Measurements from ENCODE around the gene ACTA1.
"Not testable (repeated sequence)": the region's sequence is repeated elsewhere in the genome, so short reads cannot be mapped to it uniquely, and the experiment has no call there.

ACTA1 gene
- total RNA-seq = 0 to 0.38 (median 0.13) reads per million in 9 experiments

DNA sequence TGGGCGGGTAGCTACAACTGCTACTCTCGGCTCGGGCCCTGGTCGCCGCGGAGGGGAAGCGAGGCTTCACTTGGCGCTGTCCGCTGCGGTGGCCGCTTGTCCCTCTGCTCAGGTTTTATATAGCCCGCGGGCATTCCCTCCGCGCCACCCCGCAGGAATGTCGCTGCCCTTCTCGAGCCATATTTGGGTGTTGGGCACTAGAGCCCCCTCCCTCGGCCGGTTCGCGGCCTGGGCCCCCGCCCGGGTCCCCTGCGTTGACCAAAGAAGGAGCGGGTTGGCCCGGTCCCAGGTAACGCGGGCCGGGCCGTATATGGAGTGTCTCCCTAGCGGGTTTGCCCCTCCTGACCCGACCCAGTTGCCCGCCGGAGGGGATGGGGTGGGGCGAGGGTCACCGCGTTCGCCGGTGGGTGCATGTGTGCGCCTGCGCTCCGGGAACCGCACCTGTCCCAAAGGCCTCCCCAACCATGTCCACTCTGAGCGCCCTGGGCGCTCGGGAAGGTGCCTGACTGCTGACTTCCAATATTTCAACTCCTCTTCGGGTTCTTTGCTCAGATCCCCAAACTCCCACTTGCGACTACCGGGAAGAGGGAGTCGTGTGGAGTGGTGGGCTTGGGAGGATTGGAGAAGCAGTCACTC, at the start of gene ACTA1:
ACTA1 (minus strand) TSS at position 90 of the 636 bp plus-strand sequence. CDS start 979 bp downstream, outside the sequence.
- H3K27ac Mint-ChIP-seq = no peak within 1 kb of the TSS
- DNase-seq = no peak
- peak within 1 kb of the TSS in 1 of 2 donors; percentile 81 for H3K4me3 Mint-ChIP-seq
- no peaks in the 10 kb centered on the region for H3K9me3 Mint-ChIP-seq
- peaks cover 11% of the 10 kb centered on the region for H3K36me3 Mint-ChIP-seq (ENCODE audit: insufficient read depth)
- peaks cover 9 to 15% of the 10 kb centered on the region in 2 donors for H3K4me1 Mint-ChIP-seq (ENCODE audit: low read depth in 2 of 2)
- ATAC-seq (replicated peaks) = no peak
- peaks cover 46 to 58% of the 10 kb centered on the region in 2 donors for H3K27me3 Mint-ChIP-seq

DNA sequence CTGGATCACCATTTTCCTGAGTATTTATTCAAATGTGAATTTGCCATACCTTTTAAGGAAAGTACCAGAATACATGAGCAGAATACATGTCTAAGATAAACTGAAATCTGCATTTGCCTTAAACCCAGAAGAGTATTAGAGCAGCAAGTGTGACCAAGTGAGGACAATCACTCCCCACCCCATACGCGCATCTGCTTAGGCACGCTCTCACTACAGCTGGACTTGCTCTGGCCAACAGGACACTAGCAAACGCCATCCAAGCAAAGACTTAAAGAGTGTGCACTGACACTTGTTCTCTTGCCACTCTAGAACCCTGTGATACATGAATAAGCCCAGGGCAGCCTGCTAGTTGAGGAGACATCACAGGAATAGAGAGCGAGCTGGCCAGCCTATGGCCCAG, 48.6 kb upstream of the ACTA1 start:
- Mint-ChIP-seq H3K27ac (no peak overlapping the region), H3K9me3 (no peaks in the 10 kb centered on the region), H3K27me3 (no peaks in the 10 kb centered on the region), H3K4me3 (no peak overlapping the region), H3K4me1 (ENCODE audit: low read depth in 2 of 2) (peaks cover 4 to 9% of the 10 kb centered on the region in 2 donors), H3K36me3 (ENCODE audit: insufficient read depth) (peaks cover 70% of the 10 kb centered on the region)
- DNase-seq (no peak), ATAC-seq (replicated peaks) (no peak)

DNA sequence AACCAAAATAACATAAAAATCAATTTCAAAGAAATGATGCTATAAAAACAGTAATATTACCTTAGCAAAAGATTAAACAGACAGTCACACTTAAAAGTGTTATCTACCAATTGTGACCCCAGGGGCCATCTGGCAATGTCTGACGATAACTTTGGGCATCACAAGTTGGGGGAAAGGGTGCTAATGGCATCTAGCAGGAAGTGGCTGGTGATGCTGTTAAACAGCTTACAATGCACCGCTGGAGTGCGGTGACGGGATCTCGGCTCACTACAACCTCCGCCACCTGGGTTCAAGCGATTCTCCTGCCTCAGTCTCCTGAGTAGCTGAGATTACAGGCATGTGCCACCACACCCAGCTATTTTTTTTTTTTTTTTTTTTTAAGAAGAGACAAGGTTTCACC, 46.6 kb upstream of the ACTA1 start:
- H3K4me1 Mint-ChIP-seq (ENCODE audit: low read depth in 2 of 2) = peaks cover 4 to 9% of the 10 kb centered on the region in 2 donors
- H3K27me3 Mint-ChIP-seq = no peaks in the 10 kb centered on the region
- peak in 1 of 3 experiments; percentile 2 for DNase-seq
- no peak overlapping the region for H3K4me3 Mint-ChIP-seq
- ATAC-seq (replicated peaks) = peak; percentile 49
- H3K36me3 Mint-ChIP-seq (ENCODE audit: insufficient read depth) = peaks cover 72% of the 10 kb centered on the region
- H3K27ac Mint-ChIP-seq = peak overlapping the region; percentile 24 to 45
- no peaks in the 10 kb centered on the region for H3K9me3 Mint-ChIP-seq

DNA sequence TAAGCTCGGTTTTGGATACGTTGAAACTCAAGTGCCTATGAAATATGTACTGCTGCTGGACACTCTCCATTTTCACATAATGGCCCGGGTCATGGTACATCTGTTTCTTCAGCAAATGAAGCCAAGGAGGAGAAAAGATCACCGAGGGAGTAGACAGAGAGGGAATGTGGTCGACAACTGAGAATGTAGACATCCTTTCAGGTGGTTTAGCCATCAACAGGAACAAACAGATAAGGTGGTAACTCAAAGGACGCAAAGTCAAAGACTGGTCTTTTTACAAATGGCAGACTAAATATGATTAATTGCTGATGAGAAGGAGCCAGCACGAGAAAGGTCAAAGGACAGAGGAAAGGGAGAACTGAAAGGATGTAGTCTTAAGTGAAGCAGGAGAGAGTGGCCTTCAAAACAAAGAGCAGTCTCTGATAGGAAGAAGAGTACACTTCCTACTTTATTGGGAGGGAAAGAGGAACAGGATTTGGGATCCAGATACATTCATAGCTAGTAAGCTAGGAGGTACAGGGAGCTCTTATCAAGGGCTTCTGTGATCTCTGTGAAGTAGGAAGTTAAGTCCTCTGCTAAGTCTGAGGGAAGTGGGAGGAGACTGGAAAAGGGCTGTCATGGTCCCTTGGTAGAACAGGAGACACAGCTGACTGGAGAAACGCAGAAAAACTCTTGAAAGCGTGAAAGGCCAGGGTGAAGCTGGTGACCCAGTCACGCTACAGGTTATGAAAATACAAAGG, 45.9 kb upstream of the ACTA1 start:
- Mint-ChIP-seq H3K4me3 (no peak overlapping the region), H3K27ac (peak overlapping the region; percentile 10 to 24), H3K4me1 (ENCODE audit: low read depth in 2 of 2) (peaks cover 4 to 9% of the 10 kb centered on the region in 2 donors), H3K9me3 (no peaks in the 10 kb centered on the region), H3K36me3 (ENCODE audit: insufficient read depth) (peaks cover 72% of the 10 kb centered on the region), H3K27me3 (no peaks in the 10 kb centered on the region)
- ATAC-seq (replicated peaks) (peak; percentile 27), DNase-seq (no peak)

DNA sequence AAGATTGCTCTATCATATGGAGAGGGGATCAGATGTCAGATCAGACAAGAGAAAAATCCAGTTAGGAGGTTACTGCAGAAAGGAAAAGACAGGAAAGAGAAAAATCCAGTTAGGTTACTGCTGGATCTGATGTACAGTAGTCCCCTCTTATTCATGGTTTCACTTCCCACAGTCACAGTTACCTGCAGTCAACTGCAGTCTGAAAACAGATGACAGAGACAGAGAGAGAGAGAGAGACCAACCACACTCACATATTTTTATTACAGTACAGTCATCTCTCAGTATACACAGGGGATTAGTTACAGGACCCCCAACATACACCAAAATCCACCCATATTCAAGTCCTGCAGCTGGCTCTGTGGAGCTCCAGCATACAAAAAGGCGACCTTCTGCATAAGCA, 45.0 kb upstream of the ACTA1 start:
- no peaks in the 10 kb centered on the region for H3K27me3 Mint-ChIP-seq

DNA sequence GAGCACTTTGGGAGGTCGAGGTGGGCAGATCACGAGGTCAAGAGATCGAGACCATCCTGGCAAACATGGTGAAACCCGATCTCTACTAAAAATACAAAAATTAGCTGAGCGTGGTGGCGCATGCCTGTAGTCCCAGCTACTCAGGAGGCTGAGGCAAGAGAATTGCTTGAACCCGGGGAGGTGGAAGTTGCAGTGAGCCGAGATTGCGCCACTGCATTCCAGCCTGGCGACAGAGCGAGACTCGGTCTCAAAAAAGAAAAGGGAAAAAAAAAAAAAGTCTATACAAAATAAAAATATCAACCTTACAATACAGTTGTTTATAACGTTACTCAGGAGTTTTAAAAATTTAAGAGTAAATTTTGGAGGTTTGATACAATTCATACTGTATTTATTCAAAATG, 42.0 kb upstream of the ACTA1 start:
- ATAC-seq (replicated peaks); H3K4me1 Mint-ChIP-seq (ENCODE audit: low read depth in 2 of 2); DNase-seq; H3K9me3 Mint-ChIP-seq; H3K27me3 Mint-ChIP-seq; H3K4me3 Mint-ChIP-seq; H3K27ac Mint-ChIP-seq: not testable (repeated sequence)
- H3K36me3 Mint-ChIP-seq (ENCODE audit: insufficient read depth) = peaks cover 54% of the 10 kb centered on the region

More for the DNA sequence above, 45.0 kb upstream of the ACTA1 start:
- H3K27ac Mint-ChIP-seq = no peak overlapping the region
- DNase-seq (no peak), ATAC-seq (replicated peaks) (no peak)
- no peaks in the 10 kb centered on the region for H3K9me3 Mint-ChIP-seq
- H3K36me3 Mint-ChIP-seq (ENCODE audit: insufficient read depth) = peaks cover 73% of the 10 kb centered on the region
- no peak overlapping the region for H3K4me3 Mint-ChIP-seq
- H3K4me1 Mint-ChIP-seq (ENCODE audit: low read depth in 2 of 2) = peaks cover 4 to 9% of the 10 kb centered on the region in 2 donors

DNA sequence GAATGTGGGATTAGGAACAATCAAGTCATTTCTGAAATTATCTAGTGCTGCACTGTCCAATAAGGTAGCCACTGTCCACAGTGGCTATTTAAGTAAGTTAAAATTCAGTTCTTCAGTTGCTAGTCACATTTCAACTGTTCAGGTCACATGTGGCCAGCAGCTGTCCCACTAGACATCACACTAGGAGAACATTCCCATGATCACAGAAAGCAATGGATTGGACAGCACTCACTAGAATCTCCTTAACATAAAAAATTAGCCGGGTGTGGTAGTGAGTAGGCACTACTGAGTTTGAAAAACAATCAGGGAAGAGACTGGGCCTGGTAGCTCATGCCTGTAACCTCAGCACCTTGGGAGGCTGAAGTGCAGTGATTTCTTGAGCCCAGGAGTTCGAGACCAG, 40.6 kb upstream of the ACTA1 start:
- DNase-seq = no peak
- no peak overlapping the region for H3K4me3 Mint-ChIP-seq
- H3K36me3 Mint-ChIP-seq (ENCODE audit: insufficient read depth) = peaks cover 60% of the 10 kb centered on the region
- peaks cover 0 to 4% of the 10 kb centered on the region in 2 donors for H3K4me1 Mint-ChIP-seq (ENCODE audit: low read depth in 2 of 2)
- no peak overlapping the region for H3K27ac Mint-ChIP-seq
- no peaks in the 10 kb centered on the region for H3K27me3 Mint-ChIP-seq
- no peaks in the 10 kb centered on the region for H3K9me3 Mint-ChIP-seq
- no peak for ATAC-seq (replicated peaks)

DNA sequence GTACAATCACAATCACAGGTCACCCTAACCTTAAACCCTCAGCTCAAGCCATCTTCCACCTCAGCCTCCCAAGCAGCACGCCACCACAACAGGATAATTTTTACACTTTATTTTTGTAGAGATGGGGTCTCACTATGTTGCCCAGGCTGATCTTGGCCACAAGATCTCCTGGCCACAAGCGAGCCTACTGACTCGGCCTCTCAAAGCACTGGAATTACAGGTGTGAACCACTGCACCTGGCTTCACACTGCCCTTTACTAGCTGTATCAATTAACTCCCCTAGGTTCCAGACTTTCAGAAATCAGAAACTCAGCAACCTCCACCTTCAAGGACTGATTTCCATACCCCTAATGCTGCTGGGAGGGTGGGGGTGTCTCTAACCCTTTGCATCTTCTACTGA, 37.3 kb upstream of the ACTA1 start:
- H3K27ac Mint-ChIP-seq = peak overlapping the region in 1 of 2 donors; percentile 46
- ATAC-seq (replicated peaks) = no peak
- DNase-seq = no peak
- H3K9me3 Mint-ChIP-seq = no peaks in the 10 kb centered on the region
- peaks cover 68% of the 10 kb centered on the region for H3K36me3 Mint-ChIP-seq (ENCODE audit: insufficient read depth)
- peaks cover 0 to 8% of the 10 kb centered on the region in 2 donors for H3K4me1 Mint-ChIP-seq (ENCODE audit: low read depth in 2 of 2)
- no peak overlapping the region for H3K4me3 Mint-ChIP-seq
- H3K27me3 Mint-ChIP-seq = no peaks in the 10 kb centered on the region

DNA sequence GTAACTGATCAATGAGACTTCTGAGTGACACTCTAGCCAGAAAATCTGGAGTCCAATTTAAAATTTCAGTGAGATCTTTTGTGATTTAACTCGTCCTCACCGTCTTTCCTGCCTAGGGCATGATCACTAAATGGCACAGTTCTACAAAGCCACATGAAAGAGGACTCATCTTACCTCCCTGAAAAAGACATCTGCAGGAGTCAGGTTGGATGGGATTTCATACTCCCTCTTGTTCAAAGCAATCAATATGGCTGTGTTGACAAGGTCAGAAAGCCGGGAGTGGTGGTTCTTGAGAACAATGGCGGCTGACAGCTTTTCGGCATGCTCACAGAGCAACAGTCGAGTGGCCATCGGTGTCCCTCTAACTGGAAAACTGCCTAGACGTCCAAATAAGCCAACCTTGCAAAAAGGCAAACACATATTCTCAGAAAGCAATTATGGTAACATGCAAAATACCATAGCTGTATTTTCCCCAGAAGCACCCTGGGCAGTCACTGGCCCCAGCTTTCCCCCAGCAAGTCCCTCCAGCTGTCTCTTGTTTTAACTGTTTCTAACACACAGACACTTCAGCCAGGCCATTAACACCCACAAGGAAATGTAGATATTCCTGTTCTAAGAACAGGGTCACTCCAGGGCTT, 36.6 kb upstream of the ACTA1 start:
- Mint-ChIP-seq H3K27ac (peak overlapping the region in 1 of 2 donors; percentile 77), H3K4me3 (no peak overlapping the region), H3K27me3 (no peaks in the 10 kb centered on the region), H3K4me1 (ENCODE audit: low read depth in 2 of 2) (peaks cover 0 to 8% of the 10 kb centered on the region in 2 donors), H3K36me3 (ENCODE audit: insufficient read depth) (peaks cover 68% of the 10 kb centered on the region), H3K9me3 (no peaks in the 10 kb centered on the region)
- DNase-seq (no peak), ATAC-seq (replicated peaks) (no peak)

DNA sequence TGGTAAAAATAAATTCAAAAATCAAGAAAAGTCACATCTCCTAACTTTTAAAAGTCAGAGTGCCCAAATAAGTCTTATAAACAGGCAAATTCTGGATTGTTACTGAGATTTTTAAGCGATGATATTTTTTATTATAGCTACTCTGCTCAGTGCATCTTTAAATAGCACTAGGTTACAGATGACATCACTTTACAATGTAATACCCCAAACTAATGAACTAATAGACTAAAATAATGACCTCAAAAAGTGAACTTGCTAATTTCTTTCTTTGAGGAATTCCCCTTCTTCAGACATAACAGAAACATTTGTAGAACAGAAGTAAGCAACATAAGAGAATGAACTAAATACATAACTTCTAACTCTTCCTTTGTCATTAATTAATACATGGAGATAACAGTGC, 33.0 kb upstream of the ACTA1 start:
- DNase-seq = no peak
- no peak overlapping the region for H3K4me3 Mint-ChIP-seq
- no peaks in the 10 kb centered on the region for H3K9me3 Mint-ChIP-seq
- no peak overlapping the region for H3K27ac Mint-ChIP-seq
- no peak for ATAC-seq (replicated peaks)
- H3K27me3 Mint-ChIP-seq = no peaks in the 10 kb centered on the region
- H3K4me1 Mint-ChIP-seq (ENCODE audit: low read depth in 2 of 2) = peaks cover 0 to 8% of the 10 kb centered on the region in 2 donors
- H3K36me3 Mint-ChIP-seq (ENCODE audit: insufficient read depth) = peaks cover 81% of the 10 kb centered on the region

DNA sequence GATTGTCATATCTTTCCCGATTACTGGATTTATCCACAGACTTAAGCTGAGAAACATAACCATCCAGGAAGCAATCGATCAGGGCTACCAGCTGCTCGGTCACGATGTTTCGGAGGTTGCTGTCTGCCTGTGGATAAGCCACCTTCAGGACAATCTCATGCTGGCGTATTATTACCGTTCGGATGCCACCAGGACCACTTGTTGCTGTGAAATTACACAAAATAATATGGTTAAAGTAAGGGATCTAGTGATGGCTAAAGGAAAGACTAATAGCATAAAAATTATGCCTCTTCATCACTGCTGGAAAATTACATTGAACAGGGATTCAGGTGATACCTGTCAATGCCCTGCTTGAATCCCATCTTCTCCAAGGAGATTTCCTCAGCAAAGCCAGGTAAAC, 30.8 kb upstream of the ACTA1 start:
- ATAC-seq (replicated peaks) = no peak
- H3K27ac Mint-ChIP-seq = no peak overlapping the region
- no peak overlapping the region for H3K4me3 Mint-ChIP-seq
- H3K4me1 Mint-ChIP-seq (ENCODE audit: low read depth in 2 of 2) = peaks cover 0 to 8% of the 10 kb centered on the region in 2 donors
- DNase-seq = no peak
- peaks cover 89% of the 10 kb centered on the region for H3K36me3 Mint-ChIP-seq (ENCODE audit: insufficient read depth)
- H3K27me3 Mint-ChIP-seq = no peaks in the 10 kb centered on the region
- H3K9me3 Mint-ChIP-seq = no peaks in the 10 kb centered on the region

DNA sequence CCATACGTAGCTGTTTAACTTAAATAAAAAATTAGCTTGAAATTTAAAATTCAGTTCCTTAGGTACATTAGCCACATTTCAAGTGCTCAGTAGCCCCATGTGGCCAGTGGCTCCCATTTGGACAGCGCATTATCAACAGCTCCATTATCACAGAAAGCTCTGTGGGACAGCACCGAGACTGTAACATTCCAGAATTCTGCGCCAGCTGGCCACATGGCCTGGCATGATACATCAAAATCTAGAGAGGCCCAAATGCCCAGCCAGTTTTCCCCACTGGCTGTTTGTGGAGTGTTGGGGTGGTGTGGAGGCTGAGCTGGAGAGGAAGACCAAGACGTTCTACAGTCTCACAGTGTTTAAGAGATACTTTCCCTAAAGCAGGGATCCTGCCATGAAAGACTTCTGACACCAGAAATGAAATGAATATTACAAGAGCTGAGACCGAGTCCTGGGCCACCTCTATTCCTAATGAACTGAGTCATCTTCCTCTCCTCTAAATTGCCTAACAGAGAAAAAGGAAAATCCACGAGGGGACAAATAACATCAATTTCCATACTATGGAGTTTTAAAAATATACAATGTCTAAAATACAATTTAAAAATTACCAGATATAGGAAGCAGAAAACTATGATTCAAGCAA, 27.3 kb upstream of the ACTA1 start:
- DNase-seq (no peak), ATAC-seq (replicated peaks) (no peak)
- no peak overlapping the region for H3K4me3 Mint-ChIP-seq
- no peak overlapping the region for H3K27ac Mint-ChIP-seq
- H3K27me3 Mint-ChIP-seq = no peaks in the 10 kb centered on the region
- H3K9me3 Mint-ChIP-seq = no peaks in the 10 kb centered on the region
- H3K4me1 Mint-ChIP-seq (ENCODE audit: low read depth in 2 of 2) = no peaks in the 10 kb centered on the region
- H3K36me3 Mint-ChIP-seq (ENCODE audit: insufficient read depth) = peaks cover 90% of the 10 kb centered on the region

DNA sequence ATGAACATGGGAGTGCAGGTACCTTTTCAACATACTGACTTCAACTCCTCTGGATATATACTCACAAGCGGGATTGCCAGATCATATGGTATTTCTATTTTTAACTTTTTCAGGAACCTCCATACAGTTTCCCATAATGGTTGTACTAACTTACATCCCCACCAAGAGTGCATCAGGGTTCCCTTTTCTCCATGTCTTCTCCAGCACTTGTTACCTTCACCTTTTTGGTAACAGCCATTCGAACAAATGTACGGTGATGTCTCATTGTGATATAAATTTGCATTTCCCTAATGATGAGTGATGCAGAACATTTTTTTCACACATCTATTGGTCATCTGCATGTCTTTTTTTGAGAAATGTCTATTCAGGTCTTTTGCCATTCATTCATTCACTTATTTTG, 25.9 kb upstream of the ACTA1 start:
- ATAC-seq (replicated peaks) (no peak), DNase-seq (no peak)
- no peak overlapping the region for H3K27ac Mint-ChIP-seq
- peaks cover 76% of the 10 kb centered on the region for H3K36me3 Mint-ChIP-seq (ENCODE audit: insufficient read depth)
- no peaks in the 10 kb centered on the region for H3K9me3 Mint-ChIP-seq
- no peak overlapping the region for H3K4me3 Mint-ChIP-seq
- no peaks in the 10 kb centered on the region for H3K4me1 Mint-ChIP-seq (ENCODE audit: low read depth in 2 of 2)
- no peaks in the 10 kb centered on the region for H3K27me3 Mint-ChIP-seq

All from effector memory CD8-positive, alpha-beta T cell (primary cell).